DOHH2 (cell line): ENCODE results near the gene CNPY4.

ENCODE experiments used
- H3F3A ChIP-seq: fragments of 200-600 bp; sonication (generic), shearing (Covaris generic); 2 replicates; pipeline ENCODE4 v1.6.0; 2016; ENCODE audit warnings: antibody characterized with exemption, mild to moderate bottlenecking; ENCODE audit not compliant: control insufficient read depth, insufficient read depth
- H3K27ac ChIP-seq: fragments of 200-600 bp; sonication (generic); 2 replicates; pipeline ENCODE4 v1.5.1; 2014; ENCODE audit warnings: low read depth, mild to moderate bottlenecking, low read length, moderate library complexity
- H3K27me3 ChIP-seq: fragments of 200-600 bp; sonication (generic); 2 replicates; pipeline ENCODE4 v1.6.1; 2014; ENCODE audit warnings: mild to moderate bottlenecking, low read length, mixed read lengths; ENCODE audit not compliant: control insufficient read depth
- H3K36me3 ChIP-seq: fragments of 200-600 bp; sonication (generic); 2 replicates; pipeline ENCODE4 v1.6.1; 2014; ENCODE audit warnings: mild to moderate bottlenecking, low read length, moderate library complexity, mixed read lengths; ENCODE audit not compliant: control insufficient read depth
- H3K4me1 ChIP-seq: fragments of 200-600 bp; sonication (generic); 2 replicates; pipeline ENCODE4 v1.6.1; 2014; ENCODE audit warnings: mild to moderate bottlenecking, low read length, mixed read lengths; ENCODE audit not compliant: control insufficient read depth
- H3K4me2 ChIP-seq: fragments of 200-600 bp; sonication (generic); 2 replicates; pipeline ENCODE4 v1.6.0; 2014; ENCODE audit warnings: mild to moderate bottlenecking, low read length, moderate library complexity
- H3K4me3 ChIP-seq: fragments of 200-600 bp; sonication (generic); 2 replicates; pipeline ENCODE4 v1.5.1; 2014; ENCODE audit warnings: mild to moderate bottlenecking, low read length, mixed read lengths
- H3K79me2 ChIP-seq: fragments of 200-600 bp; sonication (generic); 2 replicates; pipeline ENCODE4 v1.6.1; 2014; ENCODE audit warnings: mild to moderate bottlenecking, low read length, mixed read lengths; ENCODE audit not compliant: control insufficient read depth
- H3K9me2 ChIP-seq: fragments of 200-600 bp; sonication (generic); replicated peaks from 2 replicates; pipeline ENCODE4 v1.6.1; 2014; ENCODE audit warnings: mild to moderate bottlenecking, low read length, mixed read lengths; ENCODE audit not compliant: control insufficient read depth
- H3K9me3 ChIP-seq: fragments of 200-600 bp; sonication (generic); 2 replicates; pipeline ENCODE4 v1.6.1; 2014; ENCODE audit warnings: antibody characterized with exemption, low read length, mixed read lengths; ENCODE audit not compliant: control insufficient read depth, insufficient read depth
- H4K20me1 ChIP-seq: fragments of 200-600 bp; sonication (generic); 2 replicates; pipeline ENCODE4 v1.6.0; 2014; ENCODE audit warnings: low read depth, mild to moderate bottlenecking, antibody characterized with exemption, low read length, moderate library complexity; ENCODE audit not compliant: control insufficient read depth, insufficient read depth
- EZH2phosphoT487 ChIP-seq: fragments of 200-600 bp; sonication (generic); IDR thresholded peaks from 2 replicates; pipeline ENCODE4 v1.6.1; 2017; ENCODE audit warnings: borderline replicate concordance, mild to moderate bottlenecking, antibody characterized with exemption, low read length, moderate library complexity, mixed read lengths
- TF ChIP-seq, protein P1 (sequence below): fragments of 200-600 bp; sonication (generic); IDR thresholded peaks from one replicate; pipeline ENCODE4 v1.5.1; 2014; ENCODE audit warnings: antibody characterized with exemption, mild to moderate bottlenecking, low read depth, low read length; ENCODE audit not compliant: poor library complexity, severe bottlenecking

Gene CNPY4

DNA sequence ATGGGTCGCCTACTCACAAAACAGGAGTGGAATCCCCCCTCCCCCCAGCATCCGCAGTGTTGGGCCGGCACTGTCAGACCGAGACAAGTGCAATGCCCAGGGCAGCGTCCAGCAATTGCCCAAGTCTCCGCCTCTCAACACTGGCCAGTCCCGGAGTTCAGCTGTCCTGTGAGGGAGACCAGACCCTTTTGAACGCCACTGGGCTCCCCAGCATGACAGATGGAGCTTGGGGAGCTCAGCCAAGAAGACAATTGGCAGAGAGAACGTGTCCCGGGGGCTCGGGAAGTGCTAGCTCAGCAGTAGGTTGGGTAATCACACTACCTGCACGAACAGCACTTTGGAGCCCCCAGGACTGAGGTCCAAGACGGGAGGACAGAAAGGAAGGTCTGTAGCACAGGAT, 25.9 kb upstream of the CNPY4 start:
- peaks cover 43% of the 10 kb centered on the region for H3K79me2 ChIP-seq
- peaks cover 90% of the 10 kb centered on the region for H3K36me3 ChIP-seq
- peaks cover 83% of the 10 kb centered on the region for H3F3A ChIP-seq
- no peak overlapping the region for H3K27ac ChIP-seq
- H3K4me3 ChIP-seq = no peak overlapping the region
- H4K20me1 ChIP-seq = peaks cover 18% of the 10 kb centered on the region
- no peaks in the 10 kb centered on the region for H3K27me3 ChIP-seq
- H3K4me1 ChIP-seq = peaks cover 22% of the 10 kb centered on the region
- no peaks in the 10 kb centered on the region for H3K9me2 ChIP-seq
- no peak overlapping the region for H3K4me2 ChIP-seq
- H3K9me3 ChIP-seq = no peaks in the 10 kb centered on the region
- no peak for TF ChIP-seq EZH2phosphoT487
- TF ChIP-seq, protein P1, sequence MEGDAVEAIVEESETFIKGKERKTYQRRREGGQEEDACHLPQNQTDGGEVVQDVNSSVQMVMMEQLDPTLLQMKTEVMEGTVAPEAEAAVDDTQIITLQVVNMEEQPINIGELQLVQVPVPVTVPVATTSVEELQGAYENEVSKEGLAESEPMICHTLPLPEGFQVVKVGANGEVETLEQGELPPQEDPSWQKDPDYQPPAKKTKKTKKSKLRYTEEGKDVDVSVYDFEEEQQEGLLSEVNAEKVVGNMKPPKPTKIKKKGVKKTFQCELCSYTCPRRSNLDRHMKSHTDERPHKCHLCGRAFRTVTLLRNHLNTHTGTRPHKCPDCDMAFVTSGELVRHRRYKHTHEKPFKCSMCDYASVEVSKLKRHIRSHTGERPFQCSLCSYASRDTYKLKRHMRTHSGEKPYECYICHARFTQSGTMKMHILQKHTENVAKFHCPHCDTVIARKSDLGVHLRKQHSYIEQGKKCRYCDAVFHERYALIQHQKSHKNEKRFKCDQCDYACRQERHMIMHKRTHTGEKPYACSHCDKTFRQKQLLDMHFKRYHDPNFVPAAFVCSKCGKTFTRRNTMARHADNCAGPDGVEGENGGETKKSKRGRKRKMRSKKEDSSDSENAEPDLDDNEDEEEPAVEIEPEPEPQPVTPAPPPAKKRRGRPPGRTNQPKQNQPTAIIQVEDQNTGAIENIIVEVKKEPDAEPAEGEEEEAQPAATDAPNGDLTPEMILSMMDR = no peak

DNA sequence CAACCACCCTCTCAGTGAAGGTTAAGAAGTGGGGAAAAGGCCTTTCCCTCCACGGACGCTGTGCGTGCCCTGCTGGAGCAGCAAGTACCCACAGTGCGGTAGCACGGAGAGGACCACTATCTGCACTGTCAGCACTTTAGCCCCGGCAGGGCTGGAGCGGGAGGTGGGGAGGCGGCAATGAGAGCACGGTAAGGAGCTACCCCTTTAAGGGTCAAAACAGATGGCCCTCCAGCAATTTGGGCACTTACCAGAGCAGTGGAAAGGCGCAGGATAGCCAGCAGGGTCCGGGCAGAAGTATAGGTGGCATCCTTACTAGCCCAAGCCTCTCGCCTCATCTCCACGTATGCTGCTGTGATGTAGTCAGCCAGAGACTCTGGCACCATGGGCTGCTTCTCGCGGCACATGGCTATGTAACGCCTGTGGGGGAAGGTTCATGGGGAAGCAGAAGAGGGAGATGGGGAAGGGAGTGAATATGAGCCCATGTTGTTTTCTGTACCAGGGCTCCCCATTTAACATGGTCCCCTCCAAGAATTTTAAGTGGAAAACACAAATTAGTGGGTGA, 25.4 kb upstream of the CNPY4 start:
- Histone ChIP-seq H3K79me2 (peaks cover 43% of the 10 kb centered on the region), H3K27me3 (no peaks in the 10 kb centered on the region), H3K4me3 (no peak overlapping the region), H3K27ac (no peak overlapping the region), H3K9me2 (no peaks in the 10 kb centered on the region), H3F3A (peaks cover 87% of the 10 kb centered on the region), H3K36me3 (peaks cover 93% of the 10 kb centered on the region), H4K20me1 (peaks cover 23% of the 10 kb centered on the region), H3K9me3 (no peaks in the 10 kb centered on the region), H3K4me2 (no peak overlapping the region), H3K4me1 (peaks cover 23% of the 10 kb centered on the region)
- no peak for TF ChIP-seq EZH2phosphoT487

DNA sequence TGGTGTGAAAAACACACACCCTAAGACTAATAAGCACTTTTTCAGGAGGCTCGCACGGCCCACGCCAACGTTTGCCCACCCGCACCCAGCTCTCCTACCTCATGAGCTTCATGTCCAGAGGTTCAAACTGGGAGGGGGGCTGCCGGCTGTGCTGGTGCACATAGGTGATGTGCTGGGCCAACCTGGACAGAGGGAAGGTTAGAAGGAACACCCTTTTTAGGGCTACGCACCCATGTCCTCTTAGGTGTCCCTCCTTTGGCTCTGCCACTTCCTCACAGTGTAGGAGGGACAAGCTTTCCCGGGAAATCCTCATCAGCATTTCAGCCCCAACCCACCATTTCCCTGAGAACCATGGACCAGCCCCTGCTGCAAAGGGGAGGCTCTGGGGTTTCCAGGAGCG, 24.1 kb upstream of the CNPY4 start:
- H3K27ac ChIP-seq = no peak overlapping the region
- H3K4me1 ChIP-seq = peaks cover 24% of the 10 kb centered on the region
- H3K9me2 ChIP-seq = no peaks in the 10 kb centered on the region
- no peak for TF ChIP-seq EZH2phosphoT487
- TF ChIP-seq, protein P1 = no peak
- peaks cover 35% of the 10 kb centered on the region for H4K20me1 ChIP-seq
- no peak overlapping the region for H3K4me3 ChIP-seq
- H3K4me2 ChIP-seq = no peak overlapping the region
- no peaks in the 10 kb centered on the region for H3K27me3 ChIP-seq
- H3K36me3 ChIP-seq = peaks cover 99% of the 10 kb centered on the region
- H3K9me3 ChIP-seq = no peaks in the 10 kb centered on the region
- H3F3A ChIP-seq = peaks cover 92% of the 10 kb centered on the region
- H3K79me2 ChIP-seq = peaks cover 45% of the 10 kb centered on the region

DNA sequence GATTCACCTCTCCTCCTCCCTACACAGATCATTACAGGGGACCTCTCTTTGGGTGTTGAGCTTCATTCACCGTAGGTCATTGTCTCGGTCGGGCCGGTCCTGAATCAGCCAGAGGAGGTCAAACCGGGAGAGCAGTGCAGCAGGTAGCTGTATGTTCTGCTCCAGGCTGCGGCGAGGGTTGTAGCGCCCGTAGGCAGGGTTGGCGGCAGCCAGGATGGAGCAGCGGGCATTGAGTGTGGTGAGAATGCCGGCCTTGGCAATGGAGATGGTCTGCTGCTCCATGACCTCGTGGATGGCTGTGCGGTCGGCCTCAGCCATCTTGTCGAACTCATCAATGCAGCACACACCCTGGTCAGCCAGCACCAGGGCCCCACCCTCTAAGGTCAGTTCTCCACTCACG, 23.7 kb upstream of the CNPY4 start:
- no peaks in the 10 kb centered on the region for H3K27me3 ChIP-seq
- H3K9me3 ChIP-seq = no peaks in the 10 kb centered on the region
- peaks cover 98% of the 10 kb centered on the region for H3K36me3 ChIP-seq
- TF ChIP-seq, protein P1 = no peak
- TF ChIP-seq EZH2phosphoT487 = no peak
- H3F3A ChIP-seq = peaks cover 87% of the 10 kb centered on the region
- H3K4me2 ChIP-seq = no peak overlapping the region
- H3K27ac ChIP-seq = no peak overlapping the region
- no peak overlapping the region for H3K4me3 ChIP-seq
- no peaks in the 10 kb centered on the region for H3K9me2 ChIP-seq
- peaks cover 47% of the 10 kb centered on the region for H3K79me2 ChIP-seq
- H3K4me1 ChIP-seq = peaks cover 20% of the 10 kb centered on the region
- peaks cover 35% of the 10 kb centered on the region for H4K20me1 ChIP-seq
